Kidney glomerular epithelial cell (primary cell): ENCODE measurements around the gene DRC7.

ENCODE experiments used
- DNase-seq: peaks from one replicate; lab custom pipeline; 2025; lab: John Stamatoyannopoulos, UW

Gene DRC7

DNA sequence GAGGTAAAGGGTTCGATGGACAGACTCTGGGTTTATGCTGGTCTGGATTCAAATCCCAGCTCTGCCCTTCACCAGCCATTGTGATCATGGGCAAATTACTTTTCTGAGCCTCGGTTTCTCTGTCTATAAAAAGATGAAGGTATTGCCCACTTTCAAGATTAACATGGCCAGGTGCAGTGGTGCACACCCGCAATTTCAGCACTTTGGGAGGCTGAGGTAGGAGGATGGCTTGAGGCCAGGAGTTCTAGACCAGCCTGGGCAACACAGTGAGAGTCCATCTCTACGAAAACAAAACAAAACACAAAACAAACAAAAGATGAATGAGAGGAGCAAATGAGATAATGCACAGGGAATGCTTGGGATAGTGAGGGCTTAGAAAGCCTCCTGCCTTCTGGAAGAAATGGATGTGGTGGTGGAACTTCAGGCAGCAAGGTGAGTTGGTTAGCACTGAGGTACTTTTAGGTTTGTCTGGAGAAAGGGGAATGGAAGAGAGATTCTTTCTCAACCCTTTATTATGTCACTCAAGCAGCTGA, 18.0 kb upstream of the DRC7 start:
- no peak for DNase-seq

GRCh38 chr16:57677622-57678369, 16.8 kb upstream of the DRC7 start:
- no peak for DNase-seq

DNA sequence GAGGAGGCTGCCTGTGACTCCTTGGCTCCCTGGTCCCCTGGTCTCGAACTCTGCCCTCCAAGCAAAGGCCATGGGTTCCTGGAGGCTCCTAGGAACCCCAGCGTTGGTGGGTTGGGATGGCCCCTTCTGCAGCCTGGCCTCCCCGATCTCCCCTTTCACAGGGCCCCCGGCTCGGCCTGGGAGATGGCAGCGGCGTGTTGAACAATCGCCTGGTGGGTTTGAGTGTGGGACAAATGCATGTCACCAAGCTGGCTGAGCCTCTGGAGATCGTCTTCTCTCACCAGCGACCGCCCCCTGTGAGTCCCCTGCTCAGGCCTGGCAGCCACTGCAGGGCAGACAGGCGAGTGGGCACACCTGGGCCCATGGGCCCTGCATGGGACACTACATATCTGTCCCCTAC, 15.6 kb upstream of the DRC7 start:
- no peak for DNase-seq

GRCh38 chr16:57679767-57680482, 14.7 kb upstream of the DRC7 start:
- DNase-seq = no peak

- no peak for DNase-seq
Observed at GRCh38 chr16:57680842-57681375, 13.7 kb upstream of the DRC7 start.

DNA sequence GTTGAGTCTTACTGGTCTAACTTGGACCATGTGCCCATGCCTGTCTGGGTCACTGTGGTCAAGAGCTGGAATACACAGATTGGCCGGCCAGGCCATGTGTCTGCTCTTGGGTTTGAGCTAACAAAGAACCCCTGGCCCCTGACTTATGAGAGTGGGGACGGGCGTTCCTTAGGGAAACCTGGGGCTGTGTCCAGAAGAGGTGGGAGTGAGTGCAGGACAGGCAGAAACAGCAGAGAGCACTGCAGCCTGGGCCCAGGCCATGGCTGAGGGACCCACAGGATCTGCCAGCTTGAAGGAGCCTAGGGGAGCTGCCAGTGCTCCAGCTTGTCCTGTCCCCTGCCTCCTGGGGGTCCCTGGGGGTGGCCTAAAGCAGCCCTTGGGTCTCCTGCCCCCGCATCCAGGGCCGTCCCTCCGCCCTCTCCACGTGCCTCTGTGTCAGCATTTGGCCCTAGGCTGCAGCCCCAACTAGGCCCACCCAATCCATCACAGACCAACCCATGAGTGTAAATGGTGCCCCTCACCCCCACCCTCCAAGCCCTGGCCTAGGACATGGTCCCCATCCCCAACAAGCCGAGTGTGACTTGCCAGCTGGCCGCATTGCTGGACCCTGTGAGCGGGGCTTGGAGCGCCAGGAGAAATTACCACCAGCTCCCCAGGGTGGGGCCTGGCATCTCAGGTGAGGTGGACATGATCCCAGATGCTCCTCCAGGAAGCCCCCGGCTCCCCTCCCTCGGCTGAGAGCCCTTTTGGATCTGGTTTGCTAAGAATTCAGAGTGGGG, 12.5 kb upstream of the DRC7 start:
- no peak for DNase-seq

DNA sequence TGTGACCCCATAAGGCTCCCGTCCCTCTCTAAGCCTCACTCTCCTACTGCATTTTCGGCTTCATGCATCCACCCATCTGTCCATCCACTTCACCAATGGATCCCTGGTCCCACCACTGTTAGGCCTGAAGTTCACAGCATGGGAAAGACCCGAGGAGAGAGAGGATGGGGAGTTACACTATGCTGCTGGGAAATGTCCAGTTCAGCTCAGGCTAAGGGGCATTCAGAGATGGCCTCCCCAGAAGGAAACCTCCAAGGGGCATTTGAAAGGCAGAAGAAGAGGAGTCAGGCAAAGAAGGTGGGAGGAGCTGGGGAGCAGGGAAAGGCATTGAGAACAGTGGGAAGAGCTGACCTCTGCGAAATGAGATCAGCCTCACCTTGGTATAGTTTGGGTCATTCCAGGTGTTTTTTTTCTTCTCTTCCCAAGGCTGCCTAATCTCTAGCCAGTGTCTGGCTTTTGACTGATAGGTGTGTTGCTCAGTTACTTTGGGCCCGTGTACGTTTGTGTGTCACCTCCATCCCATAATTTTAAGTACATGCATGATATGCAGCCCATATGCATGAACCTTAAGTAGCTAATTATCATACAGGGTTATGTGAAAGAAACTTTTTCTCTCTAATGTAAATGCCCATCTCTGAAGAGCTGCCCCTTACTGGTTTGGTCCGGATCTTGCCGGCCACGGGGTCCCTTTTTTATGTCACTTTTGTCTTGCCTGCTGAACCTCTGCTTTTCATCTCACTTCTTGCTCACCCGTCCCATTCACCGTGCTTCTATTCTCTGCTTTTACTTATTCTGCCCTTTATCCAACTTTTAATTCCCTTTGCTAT, 11.6 kb upstream of the DRC7 start:
- no peak for DNase-seq

- DNase-seq = no peak
Observed at GRCh38 chr16:57683636-57684545, 10.7 kb upstream of the DRC7 start.

GRCh38 chr16:57684626-57685358, 9.8 kb upstream of the DRC7 start:
- no peak for DNase-seq

DNA sequence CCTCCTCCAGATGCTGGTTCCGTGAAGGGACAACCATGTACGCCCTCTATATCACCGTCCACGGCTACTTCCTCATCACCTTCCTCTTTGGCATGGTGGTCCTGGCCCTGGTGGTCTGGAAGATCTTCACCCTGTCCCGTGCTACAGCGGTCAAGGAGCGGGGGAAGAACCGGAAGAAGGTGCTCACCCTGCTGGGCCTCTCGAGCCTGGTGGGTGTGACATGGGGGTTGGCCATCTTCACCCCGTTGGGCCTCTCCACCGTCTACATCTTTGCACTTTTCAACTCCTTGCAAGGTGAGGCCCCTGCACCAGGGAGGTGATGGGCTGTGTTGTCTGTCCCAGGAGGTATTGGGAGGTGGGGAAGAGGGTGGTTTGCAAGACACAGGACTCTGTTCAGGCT, 9.0 kb upstream of the DRC7 start:
- no peak for DNase-seq

GRCh38 chr16:57686577-57686976, 8.0 kb upstream of the DRC7 start:
- DNase-seq = no peak

- no peak for DNase-seq
Observed at GRCh38 chr16:57687363-57687929, 7.2 kb upstream of the DRC7 start.

- DNase-seq = no peak
Observed at GRCh38 chr16:57688487-57688986, 6.1 kb upstream of the DRC7 start.

- no peak for DNase-seq
Observed at GRCh38 chr16:57688987-57689761, 5.4 kb upstream of the DRC7 start.

GRCh38 chr16:57689762-57690558, 4.6 kb upstream of the DRC7 start:
- no peak for DNase-seq

GRCh38 chr16:57690782-57691471, 3.7 kb upstream of the DRC7 start:
- DNase-seq = no peak

- no peak for DNase-seq
Observed at GRCh38 chr16:57692636-57693035, 2.0 kb upstream of the DRC7 start.
